GM12891 (cell line): ENCODE data around the gene PLA1A.
"Not testable (repeated sequence)": the region's sequence is repeated elsewhere in the genome, so short reads cannot be mapped to it uniquely, and the experiment has no call there.

Experiments
- DNase-seq: peaks from one replicate; pipeline ENCODE4 v3.0.0; 2011; ENCODE audit warnings: low spot score; ENCODE audit not compliant: insufficient read length
- FAIRE-seq: peaks from 2 replicates; lab custom pipeline; 2011; peaks lifted over from hg19 to GRCh38; lab: Jason Lieb, UNC
- PAX5 ChIP-seq: IDR thresholded peaks from 2 replicates; pipeline ENCODE4 v1.6.1; 2011; ENCODE audit warnings: low read length, moderate library complexity, mild to moderate bottlenecking; ENCODE audit not compliant: insufficient read depth, severe bottlenecking
- POLR2A ChIP-seq: IDR thresholded peaks from 2 replicates; pipeline ENCODE4 v1.6.1; 2011; ENCODE audit warnings: low read depth, low read length, control low read depth
- POLR2AphosphoS5 ChIP-seq: IDR thresholded peaks from 2 replicates; pipeline ENCODE4 v1.6.1; 2011; ENCODE audit warnings: low read depth, low read length, control low read depth
- POU2F2 ChIP-seq: IDR thresholded peaks from 2 replicates; pipeline ENCODE4 v1.6.1; 2011; ENCODE audit warnings: low read depth, mild to moderate bottlenecking, control low read depth, low read length, moderate library complexity
- SPI1 ChIP-seq: IDR thresholded peaks from 2 replicates; pipeline ENCODE4 v1.6.1; 2011; ENCODE audit warnings: low read depth, low read length, control low read depth
- TAF1 ChIP-seq: IDR thresholded peaks from 2 replicates; pipeline ENCODE4 v1.6.1; 2011; ENCODE audit warnings: low read depth, low read length, control low read depth

PLA1A gene

GRCh38 chr3:119675188-119675874 lies 77.6 kb downstream of the PLA1A start:
- FAIRE-seq (no peak), DNase-seq (no peak)
- TF ChIP-seq TAF1 (no peak), POLR2A (no peak), SPI1 (no peak), POLR2AphosphoS5 (no peak), POU2F2 (no peak), PAX5 (no peak)

GRCh38 chr3:119676020-119676419 lies 78.3 kb downstream of the PLA1A start:
- FAIRE-seq (no peak), DNase-seq (no peak)
- TF ChIP-seq PAX5 (no peak), POLR2A (no peak), TAF1 (no peak), SPI1 (no peak), POLR2AphosphoS5 (no peak)

DNA sequence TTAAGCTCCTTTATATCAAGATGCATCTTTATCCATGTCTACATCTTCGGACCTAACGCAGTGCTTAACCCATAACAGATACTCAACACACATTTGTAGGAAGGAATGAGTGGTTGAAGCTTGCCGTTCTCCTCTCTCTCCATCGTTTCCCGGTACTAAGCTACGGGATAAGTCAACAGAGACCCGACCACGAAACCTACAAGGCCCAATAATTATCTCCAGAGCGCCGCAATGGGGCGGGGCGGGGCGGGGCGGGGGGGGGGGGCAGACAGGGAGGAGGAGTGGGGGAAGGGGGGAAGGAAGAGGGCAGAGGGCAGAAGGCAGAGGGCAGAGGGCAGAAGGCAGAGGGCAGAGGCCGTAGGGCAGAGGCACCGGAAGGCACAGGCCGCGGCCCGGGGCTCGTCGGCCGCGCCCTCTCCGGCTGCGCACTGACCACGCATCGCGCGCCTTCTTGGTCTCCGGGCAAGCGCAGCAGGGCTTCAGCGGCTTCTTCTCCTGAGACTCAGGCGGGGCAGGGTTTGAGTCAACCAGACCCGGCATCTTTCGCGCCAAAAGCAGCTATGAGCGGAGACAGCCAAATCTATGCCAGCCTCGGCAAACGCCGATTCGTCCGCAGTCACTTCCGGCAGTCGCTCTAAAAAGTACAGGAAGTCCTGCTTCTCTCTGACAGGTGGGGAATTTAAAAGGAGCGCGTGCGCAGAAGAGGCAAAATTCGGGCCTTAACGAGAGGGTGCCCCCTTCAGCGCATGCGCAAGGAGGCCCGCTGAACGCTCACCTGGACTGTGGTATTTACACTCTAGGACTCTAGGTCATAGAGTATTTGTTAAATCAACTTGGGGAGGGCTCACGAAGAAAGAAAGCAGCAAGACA lies 79.3 kb downstream of the PLA1A start, which contains the start of gene COX17:
TSS of gene COX17 (minus strand) at position 636 of the 870 bp plus-strand sequence. CDS start at position 540, 96 bp downstream.
- FAIRE-seq (peak; percentile 97), DNase-seq (peak; percentile 79)
- TF ChIP-seq TAF1 (peak; percentile 76), PAX5 (no peak), POU2F2 (peak; percentile 47), POLR2A (peak; percentile 57), POLR2AphosphoS5 (peak; percentile 77)

GRCh38 chr3:119677641-119677934 lies 79.9 kb downstream of the PLA1A start:
- no peak for DNase-seq
- 0 out of 2 replicates have a peak, but pooled peaks have one; percentile 49 for TF ChIP-seq POLR2A
- no peak for TF ChIP-seq SPI1
- no peak for TF ChIP-seq POU2F2
- no peak for FAIRE-seq

- FAIRE-seq, DNase-seq: not testable (repeated sequence)
These were observed 80.5 kb downstream of the PLA1A start for GRCh38 chr3:119678209-119678608.
